PC-9 (cell line): ENCODE results near the gene RAG2. TPM values are rescaled to one million over a fixed set of nuclear protein-coding genes. Genes with fewer than 3 reads are reported as not detected.

Experiments
- BruUV-seq: library from RNA; stranded (reverse); fragments of 400-500 nt; replicated peaks from 2 replicates; lab custom pipeline; 2021; lab: Mats Ljungman, UMichigan
- CTCF ChIA-PET: fragments of 300-600 bp; sonication (Branson Sonifier 250); formaldehyde crosslinking; loops from one replicate; lab custom pipeline; 2022; ENCODE audit warnings: antibody characterized with exemption; lab: Charles Lee
- POLR2A ChIA-PET: fragments of 300-600 bp; sonication (Branson Sonifier 250); formaldehyde crosslinking; loops from one replicate; lab custom pipeline; 2022; ENCODE audit warnings: antibody characterized with exemption; ENCODE audit not compliant: unreplicated experiment; lab: Charles Lee
- DNase-seq, 2 experiments: peaks; one replicate each; pipeline versions ENCODE4 v3.0.0 to v3.0.0-alpha.2; 2015 to 2022; ENCODE audit warnings: mixed read lengths in 1 of 2
- H2AFZ ChIP-seq: fragments of 200-600 bp; sonication (generic); 2 replicates; pipeline ENCODE4 v1.8.1; 2017; ENCODE audit warnings: antibody characterized with exemption
- H3F3A ChIP-seq: fragments of 200-600 bp; sonication (generic); 2 replicates; pipeline ENCODE4 v1.8.1; 2017; ENCODE audit warnings: antibody characterized with exemption, mild to moderate bottlenecking, low read depth; ENCODE audit not compliant: insufficient read depth
- H3K27ac ChIP-seq: fragments of 200-600 bp; sonication (generic); 2 replicates; pipeline ENCODE4 v1.6.1; 2016; ENCODE audit warnings: mixed run types
- H3K27me3 ChIP-seq: fragments of 200-600 bp; sonication (generic); 2 replicates; pipeline ENCODE4 v1.6.1; 2016; ENCODE audit warnings: low read depth, mixed run types; ENCODE audit not compliant: insufficient read depth
- H3K36me3 ChIP-seq: fragments of 200-600 bp; sonication (generic); 2 replicates; pipeline ENCODE4 v1.6.1; 2016; ENCODE audit warnings: low read depth, mixed run types
- H3K4me1 ChIP-seq: fragments of 200-600 bp; sonication (generic); replicated peaks from 2 replicates; pipeline ENCODE4 v1.6.1; 2016; ENCODE audit warnings: mixed run types; ENCODE audit not compliant: insufficient read depth
- H3K4me2 ChIP-seq: fragments of 200-600 bp; sonication (generic); 2 replicates; pipeline ENCODE4 v1.6.1; 2017; ENCODE audit warnings: mixed run types
- H3K4me3 ChIP-seq: fragments of 200-600 bp; sonication (generic); 2 replicates; pipeline ENCODE4 v1.6.1; 2016; ENCODE audit warnings: mixed run types
- H3K79me2 ChIP-seq: fragments of 200-600 bp; sonication (generic); 2 replicates; pipeline ENCODE4 v1.6.1; 2017; ENCODE audit warnings: low read depth, mixed run types
- H3K9me2 ChIP-seq: fragments of 200-600 bp; sonication (generic); 2 replicates; pipeline ENCODE4 v1.8.1; 2017; ENCODE audit warnings: mild to moderate bottlenecking; ENCODE audit not compliant: insufficient read depth
- H3K9me3 ChIP-seq: fragments of 200-600 bp; sonication (generic); 2 replicates; pipeline ENCODE4 v1.8.1; 2016; ENCODE audit warnings: low read depth; ENCODE audit not compliant: insufficient read depth
- H4K20me1 ChIP-seq: fragments of 200-600 bp; sonication (generic); 2 replicates; pipeline ENCODE4 v1.8.1; 2017; ENCODE audit not compliant: insufficient read depth
- CTCF ChIP-seq: fragments of 200-600 bp; sonication (generic); conservative IDR thresholded peaks from 2 replicates; pipeline ENCODE4 v1.6.1; 2017; ENCODE audit warnings: mixed run types, antibody characterized with exemption, mild to moderate bottlenecking, moderate library complexity
- EZH2 ChIP-seq: fragments of 200-600 bp; sonication (generic); IDR thresholded peaks from 2 replicates; pipeline ENCODE4 v1.8.0; 2017; ENCODE audit warnings: antibody characterized with exemption, low read depth
- intact Hi-C: fragments of 100-400 bp; cut with micrococcal nuclease; formaldehyde crosslinking; loops from one replicate; pipeline ENCODE4 v1.10.0; 2022; ENCODE audit not compliant: unreplicated experiment
- total RNA-seq: library from RNA; stranded (reverse); gene quantifications from 2 replicates; pipeline ENCODE4 v1.2.3, GENCODE V29; 2021

The RAG2 gene
- total RNA-seq, 1 experiment from 2014 or later, result not detected

GRCh38 chr11:36631774-36632173 is 33.7 kb upstream of the RAG2 start:
- Histone ChIP-seq H3K4me3 (no peak overlapping the region), H4K20me1 (no peaks in the 10 kb centered on the region), H3K36me3 (no peaks in the 10 kb centered on the region), H2AFZ (no peak overlapping the region), H3K27me3 (no peaks in the 10 kb centered on the region), H3K9me3 (no peaks in the 10 kb centered on the region), H3K4me1 (no peaks in the 10 kb centered on the region), H3K79me2 (no peaks in the 10 kb centered on the region), H3F3A (no peaks in the 10 kb centered on the region), H3K4me2 (no peak overlapping the region), H3K27ac (no peak overlapping the region), H3K9me2 (no peaks in the 10 kb centered on the region)
- ChIA-PET POLR2A (no interaction called here), CTCF (no interaction called here)
- intact Hi-C loops, result no loop called here
- BruUV-seq, result no TSS peak
- no peak for DNase-seq
- no peak for TF ChIP-seq EZH2
- TF ChIP-seq CTCF, result no peak

- no peak for DNase-seq
- ChIA-PET POLR2A (no interaction called here), CTCF (no interaction called here)
- Histone ChIP-seq H3K4me2 (no peak overlapping the region), H3K27ac (no peak overlapping the region), H3K36me3 (no peaks in the 10 kb centered on the region), H4K20me1 (no peaks in the 10 kb centered on the region), H2AFZ (no peak overlapping the region), H3K4me3 (no peak overlapping the region), H3K27me3 (no peaks in the 10 kb centered on the region), H3K9me2 (no peaks in the 10 kb centered on the region), H3F3A (no peaks in the 10 kb centered on the region), H3K4me1 (no peaks in the 10 kb centered on the region), H3K9me3 (no peaks in the 10 kb centered on the region), H3K79me2 (no peaks in the 10 kb centered on the region)
- TF ChIP-seq CTCF, result no peak
- no peak for TF ChIP-seq EZH2
- intact Hi-C loops, result no loop called here
- BruUV-seq, result no TSS peak
These were observed 30.8 kb upstream of the RAG2 start for GRCh38 chr11:36628765-36629244.

GRCh38 chr11:36628141-36628540 is 30.1 kb upstream of the RAG2 start:
- no peaks in the 10 kb centered on the region for H3K9me2 ChIP-seq
- ChIA-PET POLR2A (no interaction called here), CTCF (no interaction called here)
- no peak overlapping the region for H3K27ac ChIP-seq
- H3K79me2 ChIP-seq, result no peaks in the 10 kb centered on the region
- no peak for TF ChIP-seq CTCF
- TF ChIP-seq EZH2, result no peak
- H4K20me1 ChIP-seq, result no peaks in the 10 kb centered on the region
- intact Hi-C loops, result no loop called here
- DNase-seq, result no peak
- no peaks in the 10 kb centered on the region for H3K36me3 ChIP-seq
- no peaks in the 10 kb centered on the region for H3K27me3 ChIP-seq
- no TSS peak for BruUV-seq
- no peaks in the 10 kb centered on the region for H3K9me3 ChIP-seq
- no peaks in the 10 kb centered on the region for H3K4me1 ChIP-seq
- H2AFZ ChIP-seq, result no peak overlapping the region
- no peak overlapping the region for H3K4me3 ChIP-seq
- no peaks in the 10 kb centered on the region for H3F3A ChIP-seq
- no peak overlapping the region for H3K4me2 ChIP-seq
